ENCODE results near the gene GLI3.
"Not testable (repeated sequence)": the region's sequence is repeated elsewhere in the genome, so short reads cannot be mapped to it uniquely, and the experiment has no call there.

GRCh38 chr7:42209085-42209484, 27.9 kb downstream of the GLI3 start:
- TF ChIP-seq CTCF (conservative IDR thresholded peaks at IDR 0.05 in 1 of 2, IDR thresholded peaks at IDR 0.05 in 1 of 2; ENCODE audit: low read depth in 1 of 2, low read length in 2 of 2); EZH2 (IDR thresholded peaks at IDR 0.05; ENCODE audit: low read length, missing control alignments): not testable (repeated sequence)

Data from fibroblast of lung (primary cell).